PFSK-1 (cell line): ENCODE results near the gene ZNF484.

Source experiments
- FOXP2 ChIP-seq: optimal IDR thresholded peaks from 2 replicates; pipeline ENCODE3; 2011; ENCODE audit warnings: borderline replicate concordance, control low read depth, inconsistent platforms; ENCODE audit not compliant: insufficient read depth; ENCODE audit errors: extremely low read length, extremely low read depth
- POLR2AphosphoS5 ChIP-seq: IDR thresholded peaks from 2 replicates; pipeline ENCODE4 v1.6.1; 2012; ENCODE audit warnings: low read depth, mild to moderate bottlenecking, control low read depth, low read length, moderate library complexity
- SIN3A ChIP-seq: IDR thresholded peaks from 2 replicates; pipeline ENCODE4 v1.6.1; 2012; ENCODE audit warnings: mild to moderate bottlenecking, low read length, moderate library complexity, borderline replicate concordance; ENCODE audit not compliant: insufficient read depth
- TAF1 ChIP-seq: IDR thresholded peaks from 2 replicates; pipeline ENCODE4 v1.6.1; 2012; ENCODE audit warnings: low read length, control low read depth, borderline replicate concordance; ENCODE audit not compliant: insufficient read depth
- TF ChIP-seq, protein P1 (sequence below), 2 experiments: IDR thresholded peaks; 2 replicates each; pipeline versions ENCODE4 v1.6.1 to v1.8.0; 2011 to 2012; ENCODE audit warnings: low read depth in 2 of 2, low read length in 2 of 2, control low read depth in 1 of 2, inconsistent platforms in 1 of 2, mild to moderate bottlenecking in 1 of 2, moderate library complexity in 1 of 2; ENCODE audit not compliant: insufficient read depth in 1 of 2

Gene ZNF484

DNA sequence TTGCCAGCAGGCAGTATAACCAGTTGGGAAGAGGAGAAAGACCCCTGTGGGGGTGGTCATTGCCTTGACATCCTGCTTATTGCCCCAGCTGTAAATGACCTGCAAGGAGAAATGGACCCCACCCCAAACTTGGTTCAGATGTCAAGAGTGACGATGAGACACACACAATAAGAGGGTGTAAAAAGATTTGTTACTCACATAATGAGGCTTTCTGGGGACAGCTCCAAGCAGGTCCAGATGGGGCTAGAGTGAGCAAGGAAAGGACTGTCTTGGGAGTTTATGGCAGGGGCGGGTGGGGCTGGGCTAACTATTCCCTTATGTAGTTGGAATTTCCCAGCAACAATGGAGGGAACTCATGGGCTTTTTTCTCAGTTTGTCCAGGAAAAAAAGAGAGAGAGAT, 24.1 kb downstream of the ZNF484 start:
- no peak for TF ChIP-seq SIN3A
- no peak for TF ChIP-seq FOXP2
- no peak for TF ChIP-seq POLR2AphosphoS5
- TF ChIP-seq, protein P1, sequence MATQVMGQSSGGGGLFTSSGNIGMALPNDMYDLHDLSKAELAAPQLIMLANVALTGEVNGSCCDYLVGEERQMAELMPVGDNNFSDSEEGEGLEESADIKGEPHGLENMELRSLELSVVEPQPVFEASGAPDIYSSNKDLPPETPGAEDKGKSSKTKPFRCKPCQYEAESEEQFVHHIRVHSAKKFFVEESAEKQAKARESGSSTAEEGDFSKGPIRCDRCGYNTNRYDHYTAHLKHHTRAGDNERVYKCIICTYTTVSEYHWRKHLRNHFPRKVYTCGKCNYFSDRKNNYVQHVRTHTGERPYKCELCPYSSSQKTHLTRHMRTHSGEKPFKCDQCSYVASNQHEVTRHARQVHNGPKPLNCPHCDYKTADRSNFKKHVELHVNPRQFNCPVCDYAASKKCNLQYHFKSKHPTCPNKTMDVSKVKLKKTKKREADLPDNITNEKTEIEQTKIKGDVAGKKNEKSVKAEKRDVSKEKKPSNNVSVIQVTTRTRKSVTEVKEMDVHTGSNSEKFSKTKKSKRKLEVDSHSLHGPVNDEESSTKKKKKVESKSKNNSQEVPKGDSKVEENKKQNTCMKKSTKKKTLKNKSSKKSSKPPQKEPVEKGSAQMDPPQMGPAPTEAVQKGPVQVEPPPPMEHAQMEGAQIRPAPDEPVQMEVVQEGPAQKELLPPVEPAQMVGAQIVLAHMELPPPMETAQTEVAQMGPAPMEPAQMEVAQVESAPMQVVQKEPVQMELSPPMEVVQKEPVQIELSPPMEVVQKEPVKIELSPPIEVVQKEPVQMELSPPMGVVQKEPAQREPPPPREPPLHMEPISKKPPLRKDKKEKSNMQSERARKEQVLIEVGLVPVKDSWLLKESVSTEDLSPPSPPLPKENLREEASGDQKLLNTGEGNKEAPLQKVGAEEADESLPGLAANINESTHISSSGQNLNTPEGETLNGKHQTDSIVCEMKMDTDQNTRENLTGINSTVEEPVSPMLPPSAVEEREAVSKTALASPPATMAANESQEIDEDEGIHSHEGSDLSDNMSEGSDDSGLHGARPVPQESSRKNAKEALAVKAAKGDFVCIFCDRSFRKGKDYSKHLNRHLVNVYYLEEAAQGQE (IDR thresholded peaks at IDR 0.05; ENCODE audit: insufficient read depth in 1 of 2, low read depth in 2 of 2, low read length in 2 of 2) = no peak
- TF ChIP-seq TAF1 = no peak

DNA sequence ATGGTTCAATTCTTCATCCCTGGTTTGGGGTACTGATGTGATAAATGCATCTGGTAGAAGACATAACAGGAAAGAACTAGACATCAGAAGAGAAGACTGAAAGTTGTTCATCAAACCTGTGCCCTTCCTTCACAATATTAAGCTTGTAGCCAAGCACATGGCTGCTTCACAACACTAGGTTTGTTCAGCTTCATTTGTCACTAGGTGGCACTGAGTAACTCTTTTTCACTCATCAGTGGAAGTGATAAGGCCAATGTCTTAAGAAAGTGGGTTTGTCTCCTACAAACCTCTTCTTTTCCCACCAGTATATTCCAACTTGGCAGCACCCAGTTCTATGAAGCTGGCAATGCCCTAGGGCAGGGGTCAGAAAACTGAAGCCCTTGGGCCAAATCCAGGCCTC, 26.9 kb downstream of the ZNF484 start:
- TF ChIP-seq POLR2AphosphoS5 (no peak), TAF1 (no peak), SIN3A (no peak), FOXP2 (no peak)
- TF ChIP-seq, protein P1 (IDR thresholded peaks at IDR 0.05; ENCODE audit: insufficient read depth in 1 of 2, low read depth in 2 of 2, low read length in 2 of 2) = no peak

DNA sequence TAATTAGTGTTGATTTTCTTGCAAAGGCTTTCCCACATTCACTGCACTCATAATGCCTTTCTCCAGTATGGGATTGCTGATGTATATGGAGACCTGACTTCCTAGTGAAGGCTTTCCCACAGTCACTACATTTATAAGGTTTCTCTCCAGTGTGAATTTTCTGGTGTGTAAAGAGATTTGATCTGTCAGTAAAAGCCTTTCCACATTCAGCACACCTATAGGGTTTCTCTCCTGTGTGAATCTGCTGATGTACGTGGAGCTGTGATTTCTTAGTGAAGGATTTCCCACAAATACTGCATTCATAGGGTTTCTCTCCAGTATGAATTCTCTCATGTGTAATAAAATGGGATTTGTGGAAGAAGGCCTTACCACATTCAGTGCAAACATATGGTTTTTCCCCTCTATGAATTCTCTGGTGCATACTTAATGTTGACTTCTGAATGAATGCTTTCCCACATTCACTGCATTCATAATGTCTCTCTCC, 31.1 kb downstream of the ZNF484 start:
- no peak for TF ChIP-seq POLR2AphosphoS5
- TF ChIP-seq SIN3A = no peak
- no peak for TF ChIP-seq TAF1
- TF ChIP-seq, protein P1 (IDR thresholded peaks at IDR 0.05; ENCODE audit: insufficient read depth in 1 of 2, low read depth in 2 of 2, low read length in 2 of 2) = no peak
- no peak for TF ChIP-seq FOXP2

DNA sequence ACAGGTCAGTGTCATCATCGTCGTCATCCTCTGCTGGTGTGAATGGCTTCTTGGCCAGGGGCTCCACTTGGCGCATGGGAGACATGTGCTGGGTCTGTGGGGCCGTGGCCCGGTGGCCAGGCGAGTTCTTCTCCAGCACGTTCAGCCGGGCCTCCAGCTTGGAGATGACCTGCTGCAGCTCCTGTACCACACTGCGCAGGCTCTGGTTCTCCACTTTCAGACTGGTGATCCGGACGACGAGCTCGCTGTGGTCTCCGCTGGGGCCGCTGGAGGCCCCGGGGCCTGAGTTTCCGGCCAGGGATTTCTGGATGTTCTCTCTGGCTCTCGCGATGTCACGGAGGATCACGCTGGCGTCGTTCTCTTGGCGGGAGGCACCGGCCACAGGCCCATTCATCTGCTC, 40.6 kb downstream of the ZNF484 start:
- TF ChIP-seq, protein P1 (IDR thresholded peaks at IDR 0.05; ENCODE audit: insufficient read depth in 1 of 2, low read depth in 2 of 2, low read length in 2 of 2) = no peak
- no peak for TF ChIP-seq SIN3A
- no peak for TF ChIP-seq TAF1
- no peak for TF ChIP-seq FOXP2
- TF ChIP-seq POLR2AphosphoS5 = no peak

DNA sequence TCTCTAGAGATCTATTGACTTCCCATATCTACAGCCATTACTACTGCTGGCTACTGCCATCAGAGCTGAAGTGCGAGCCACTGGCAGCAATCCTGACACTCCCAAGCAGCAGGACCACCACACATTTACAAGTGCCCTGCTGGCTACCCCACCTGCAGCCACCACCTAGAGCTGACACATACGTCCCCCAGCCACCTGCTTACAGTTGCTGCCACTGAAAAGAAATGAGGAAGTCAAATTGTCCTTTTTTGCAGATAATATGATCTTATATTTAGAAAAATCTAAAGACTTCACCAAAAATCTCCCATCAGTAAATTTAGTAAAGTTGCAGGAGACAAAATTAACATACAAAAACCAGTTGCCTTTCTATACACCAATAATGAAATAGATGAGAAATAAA, 48.4 kb downstream of the ZNF484 start:
- TF ChIP-seq, protein P1 (IDR thresholded peaks at IDR 0.05; ENCODE audit: insufficient read depth in 1 of 2, low read depth in 2 of 2, low read length in 2 of 2) = no peak
- TF ChIP-seq SIN3A = no peak
- TF ChIP-seq TAF1 = no peak
- no peak for TF ChIP-seq FOXP2
- no peak for TF ChIP-seq POLR2AphosphoS5
